GM20000 (cell line): ENCODE measurements around the gene PRM3.
"Not testable (repeated sequence)": the region's sequence is repeated elsewhere in the genome, so short reads cannot be mapped to it uniquely, and the experiment has no call there.

Experiments used
- DNase-seq: peaks from one replicate; pipeline ENCODE4 v3.0.0; 2012; ENCODE audit warnings: low spot score
- TF ChIP-seq, protein P1 (sequence below): IDR thresholded peaks from 2 replicates; pipeline ENCODE4 v1.5.1; 2012; ENCODE audit warnings: mild to moderate bottlenecking, control low read depth; ENCODE audit errors: extremely low read depth, missing control alignments

The PRM3 gene

DNA sequence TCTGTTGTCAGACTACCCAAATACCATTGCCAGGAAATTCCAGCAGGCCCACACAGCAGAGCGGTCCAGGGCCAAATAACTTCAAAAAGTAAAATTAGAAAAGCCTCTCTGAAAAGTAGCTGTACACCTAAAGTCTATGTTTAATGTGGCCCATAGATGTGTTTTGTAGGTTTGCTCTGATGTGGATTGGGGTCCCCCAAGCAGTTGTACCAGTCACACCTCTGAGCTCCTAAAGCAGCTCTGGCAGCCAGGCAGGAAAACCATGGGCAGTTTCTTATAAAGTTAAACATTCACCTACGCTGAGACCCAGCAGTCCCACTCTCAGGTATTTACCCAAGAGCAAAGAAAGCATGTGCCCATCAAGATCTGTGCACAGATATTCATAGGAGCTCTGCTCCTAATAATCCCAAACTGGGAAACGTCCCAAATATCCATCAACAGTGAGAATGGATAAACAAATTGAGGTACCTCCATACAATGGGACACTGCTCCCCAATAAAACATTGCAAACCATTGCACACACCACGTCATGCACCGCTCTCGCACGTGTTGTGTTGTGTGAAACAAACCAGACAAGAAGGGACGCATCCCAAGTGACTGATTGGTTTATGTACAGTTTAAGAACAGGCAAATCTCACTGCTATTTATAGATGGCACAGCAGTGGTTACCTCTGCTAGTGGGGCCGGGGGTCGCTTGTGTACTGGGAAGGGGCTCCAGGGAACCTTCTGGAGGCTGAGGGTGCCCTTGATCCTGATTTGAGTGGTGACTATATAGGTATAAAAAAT lies 23.5 kb upstream of the PRM3 start:
- TF ChIP-seq, protein P1, sequence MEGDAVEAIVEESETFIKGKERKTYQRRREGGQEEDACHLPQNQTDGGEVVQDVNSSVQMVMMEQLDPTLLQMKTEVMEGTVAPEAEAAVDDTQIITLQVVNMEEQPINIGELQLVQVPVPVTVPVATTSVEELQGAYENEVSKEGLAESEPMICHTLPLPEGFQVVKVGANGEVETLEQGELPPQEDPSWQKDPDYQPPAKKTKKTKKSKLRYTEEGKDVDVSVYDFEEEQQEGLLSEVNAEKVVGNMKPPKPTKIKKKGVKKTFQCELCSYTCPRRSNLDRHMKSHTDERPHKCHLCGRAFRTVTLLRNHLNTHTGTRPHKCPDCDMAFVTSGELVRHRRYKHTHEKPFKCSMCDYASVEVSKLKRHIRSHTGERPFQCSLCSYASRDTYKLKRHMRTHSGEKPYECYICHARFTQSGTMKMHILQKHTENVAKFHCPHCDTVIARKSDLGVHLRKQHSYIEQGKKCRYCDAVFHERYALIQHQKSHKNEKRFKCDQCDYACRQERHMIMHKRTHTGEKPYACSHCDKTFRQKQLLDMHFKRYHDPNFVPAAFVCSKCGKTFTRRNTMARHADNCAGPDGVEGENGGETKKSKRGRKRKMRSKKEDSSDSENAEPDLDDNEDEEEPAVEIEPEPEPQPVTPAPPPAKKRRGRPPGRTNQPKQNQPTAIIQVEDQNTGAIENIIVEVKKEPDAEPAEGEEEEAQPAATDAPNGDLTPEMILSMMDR, result no peak
- DNase-seq, result no peak

DNA sequence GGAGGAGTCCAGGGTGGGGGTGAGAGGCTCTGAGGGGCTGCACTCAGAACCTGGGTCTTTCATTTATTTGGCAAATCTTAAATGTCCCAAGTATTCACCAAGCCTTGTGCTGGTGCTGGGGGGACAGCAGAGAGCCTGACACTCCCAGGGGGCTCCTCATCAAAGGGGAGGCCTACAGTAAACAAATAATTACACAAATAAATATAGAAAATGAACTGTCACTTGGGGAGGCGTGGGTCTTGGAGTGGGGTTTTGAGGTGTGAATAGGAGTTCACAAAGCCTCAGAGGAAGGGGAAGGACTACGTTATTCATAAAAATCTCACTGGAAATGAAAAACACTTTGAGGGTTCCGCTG lies 22.9 kb upstream of the PRM3 start:
- DNase-seq, result no peak
- TF ChIP-seq, protein P1, result no peak

DNA sequence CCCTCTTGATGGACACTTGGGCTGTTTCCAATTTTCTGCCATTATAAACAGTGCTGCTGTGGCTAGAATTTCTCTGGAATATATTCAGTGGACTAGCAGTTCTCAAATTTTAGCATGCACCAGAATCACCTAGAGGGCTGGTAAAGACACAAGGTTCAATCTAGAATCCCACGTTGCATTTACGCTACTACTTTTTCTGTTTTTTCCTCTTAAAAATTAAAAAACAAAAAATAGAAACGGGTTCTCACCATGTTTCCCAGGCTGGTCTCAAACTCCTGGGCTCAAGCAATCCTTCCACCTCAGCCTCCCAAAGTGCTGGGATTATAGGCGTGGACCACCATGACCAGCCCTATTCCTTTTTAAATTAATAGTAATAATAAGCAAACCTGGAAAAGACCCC lies 22.2 kb upstream of the PRM3 start:
- TF ChIP-seq, protein P1, result no peak
- DNase-seq, result no peak

DNA sequence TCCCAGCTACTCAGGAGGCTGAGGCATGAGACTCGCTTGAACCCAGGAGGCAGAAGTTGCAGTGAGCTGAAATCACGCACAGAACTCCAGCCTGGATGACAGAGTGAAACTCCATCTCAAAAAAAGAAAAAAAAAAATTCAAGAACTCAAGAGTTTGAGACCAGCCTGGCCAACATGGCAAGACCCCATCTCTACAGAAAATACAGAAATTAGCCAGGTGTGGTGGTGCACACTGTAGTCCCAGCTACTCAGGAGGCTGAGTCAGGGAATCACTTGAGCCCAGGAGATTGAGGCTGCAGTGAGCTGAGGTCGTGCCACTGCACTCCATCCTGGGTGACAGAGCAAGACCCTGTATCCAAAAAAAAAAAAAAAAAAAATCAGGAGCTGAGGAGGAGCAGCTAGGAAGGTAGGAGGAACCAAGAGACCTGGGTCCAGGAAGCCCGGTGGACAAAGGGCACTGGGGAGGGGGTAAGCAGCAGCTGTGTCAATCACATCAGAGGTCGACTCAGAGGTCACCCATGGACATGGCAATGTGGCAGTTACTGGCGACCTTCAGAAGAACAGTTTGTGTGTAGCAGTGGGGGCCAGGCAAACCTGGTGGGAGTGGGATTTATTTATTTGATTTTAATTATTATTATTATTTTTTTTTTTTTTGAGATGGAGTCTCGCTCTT lies 18.8 kb upstream of the PRM3 start:
- TF ChIP-seq, protein P1, result no peak
- no peak for DNase-seq

DNA sequence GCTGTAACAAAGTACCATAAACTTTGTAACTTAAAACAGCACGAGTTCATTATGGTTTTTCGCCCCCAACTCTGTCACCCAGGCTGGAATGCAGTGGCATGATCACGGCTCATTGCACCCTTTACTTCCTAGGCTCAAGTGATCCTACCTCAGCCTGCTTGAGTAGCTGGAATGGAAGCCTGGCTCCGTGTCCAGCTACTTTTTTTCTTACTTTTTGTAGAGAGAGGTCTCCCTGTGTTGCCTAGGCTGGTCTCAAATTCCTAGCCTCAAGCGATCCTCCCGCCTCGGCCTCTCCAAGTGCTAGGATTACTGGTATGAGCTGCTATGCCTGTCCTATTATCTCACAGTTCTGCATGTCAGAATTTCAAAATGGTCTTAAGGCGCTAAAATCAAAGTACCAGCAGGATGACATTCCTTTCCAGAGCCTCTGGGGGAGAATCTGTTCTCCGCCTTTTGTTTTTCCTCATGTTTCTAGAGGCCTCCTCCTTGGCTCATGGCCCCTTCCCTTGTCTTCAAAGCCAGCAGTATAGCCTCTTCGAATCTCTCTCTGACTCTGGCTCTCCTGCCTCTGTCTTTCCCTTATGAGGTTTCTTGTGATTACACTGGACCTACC lies 17.8 kb upstream of the PRM3 start:
- DNase-seq, result no peak
- TF ChIP-seq, protein P1, result no peak

DNA sequence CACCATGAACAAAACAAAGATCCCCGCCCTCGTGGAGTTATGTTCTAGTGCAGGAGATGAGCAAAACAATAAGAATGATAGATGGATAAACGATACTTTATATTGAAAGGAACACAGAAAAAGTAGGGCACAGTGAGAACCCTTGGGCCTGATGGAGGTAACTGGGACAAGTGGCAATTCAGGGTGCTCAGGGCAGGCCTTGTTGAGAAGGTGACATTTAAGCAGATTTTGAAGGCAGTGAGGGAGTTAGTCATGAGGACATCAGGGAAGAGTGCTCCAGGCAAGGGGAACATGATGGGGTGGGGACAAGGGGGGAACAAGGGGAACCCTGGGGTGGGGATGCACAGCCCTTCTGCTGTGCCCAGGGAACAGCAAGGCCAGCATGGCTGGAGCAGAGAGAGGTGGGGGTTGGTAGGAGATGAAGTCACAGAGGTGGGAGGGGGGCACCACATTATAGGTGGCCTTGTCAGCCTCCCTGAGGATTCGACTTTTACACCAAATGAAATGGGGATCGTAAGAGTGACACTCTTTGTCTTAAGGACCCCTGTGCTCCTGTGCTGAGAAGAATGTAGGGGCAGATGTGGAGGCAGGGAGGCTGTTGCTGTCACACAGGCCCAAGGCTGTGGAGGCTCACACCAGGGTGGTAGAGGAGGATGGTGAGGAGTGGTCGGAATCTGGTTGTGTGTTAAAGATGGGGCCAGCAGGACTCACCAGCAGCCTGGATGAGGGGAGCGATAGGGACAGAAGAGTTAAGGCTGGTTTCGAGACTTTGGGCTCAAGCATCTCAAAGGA lies 16.9 kb upstream of the PRM3 start:
- no peak for DNase-seq
- TF ChIP-seq, protein P1, result no peak

DNA sequence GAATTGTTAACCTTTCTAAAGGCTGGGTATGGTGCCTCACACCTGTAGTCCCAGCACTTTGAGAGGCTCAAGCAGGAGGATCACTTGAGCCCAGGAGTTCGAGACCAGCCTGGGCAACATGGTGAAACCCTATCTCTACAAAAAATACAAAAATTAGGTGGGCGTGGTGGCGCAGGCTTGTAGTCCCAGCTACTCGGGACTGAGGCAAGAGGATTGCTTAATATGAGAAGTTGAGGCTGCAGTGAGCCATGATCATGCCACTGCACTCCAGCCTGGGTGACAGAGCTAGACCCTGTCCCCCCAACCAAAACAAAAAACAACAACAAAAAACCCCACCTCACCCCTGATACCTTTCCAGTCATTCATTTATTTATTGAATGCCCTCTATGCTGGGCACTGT lies 16.3 kb upstream of the PRM3 start:
- not testable (repeated sequence) for DNase-seq
